ENCODE measurements around the gene FBXW11.

GRCh38 chr5:171953860-171954701 lies 52.4 kb downstream of the FBXW11 start:
- TF ChIP-seq POLR2A (IDR thresholded peaks at IDR 0.05; ENCODE audit: low read depth, low read length) (no peak), POLR2AphosphoS5 (IDR thresholded peaks at IDR 0.05; ENCODE audit: low read depth, low read length) (no peak), TAF1 (IDR thresholded peaks at IDR 0.05; ENCODE audit: borderline replicate concordance, low read depth, low read length) (no peak)

Data from GM12892 (cell line).